Measurements from ENCODE around the gene TBCCD1. TPM values are rescaled to one million over a fixed set of nuclear protein-coding genes. Genes with fewer than 3 reads are reported as not detected.

TBCCD1 gene
- total RNA-seq, 3 donors from 2014 or later = 11.0 to 13.4 (median 12.6) TPM

GRCh38 chr3:186593862-186594261 lies 26.7 kb upstream of the TBCCD1 start:
- intact Hi-C loops (cut with DNase I, micrococcal nuclease) = no loop called here
- no peaks in the 10 kb centered on the region for H3K4me1 ChIP-seq (ENCODE audit: low read depth)
- no peak overlapping the region for H3K4me3 ChIP-seq
- DNase-seq (no peak), ATAC-seq (peak; percentile 12)
- H3K36me3 ChIP-seq (ENCODE audit: low read depth) = no peaks in the 10 kb centered on the region
- no peaks in the 10 kb centered on the region for H3K9me3 ChIP-seq
- no peak for TF ChIP-seq CTCF (IDR thresholded peaks at IDR 0.05)

GRCh38 chr3:186592682-186593081 lies 25.5 kb upstream of the TBCCD1 start:
- intact Hi-C loops (cut with DNase I, micrococcal nuclease) = no loop called here
- no peak for ATAC-seq

GRCh38 chr3:186590580-186591295 lies 23.6 kb upstream of the TBCCD1 start:
- H3K9me3 ChIP-seq = no peaks in the 10 kb centered on the region
- DNase-seq (no peak), ATAC-seq (no peak)
- no peak for TF ChIP-seq CTCF (IDR thresholded peaks at IDR 0.05)
- no peaks in the 10 kb centered on the region for H3K4me1 ChIP-seq (ENCODE audit: low read depth)
- intact Hi-C loops (cut with DNase I, micrococcal nuclease) = no loop called here
- no peak overlapping the region for H3K4me3 ChIP-seq
- no peaks in the 10 kb centered on the region for H3K36me3 ChIP-seq (ENCODE audit: low read depth)

More at GRCh38 chr3:186592682-186593081, 25.5 kb upstream of the TBCCD1 start:
- Histone ChIP-seq H3K36me3 (ENCODE audit: low read depth) (no peaks in the 10 kb centered on the region), H3K4me3 (no peak overlapping the region), H3K4me1 (ENCODE audit: low read depth) (no peaks in the 10 kb centered on the region), H3K9me3 (no peaks in the 10 kb centered on the region)
- no peak for DNase-seq
- TF ChIP-seq CTCF (IDR thresholded peaks at IDR 0.05) = no peak

- Histone ChIP-seq H3K9me3 (no peaks in the 10 kb centered on the region), H3K4me3 (no peak overlapping the region), H3K4me1 (ENCODE audit: low read depth) (no peaks in the 10 kb centered on the region), H3K36me3 (ENCODE audit: low read depth) (no peaks in the 10 kb centered on the region)
- intact Hi-C loops (cut with DNase I, micrococcal nuclease) = no loop called here
- no peak for TF ChIP-seq CTCF (IDR thresholded peaks at IDR 0.05)
- no peak for DNase-seq
- peak; percentile 65 for ATAC-seq
These were observed 22.9 kb upstream of the TBCCD1 start for GRCh38 chr3:186589856-186590579.

- peak; percentile 33 for ATAC-seq
- no peak for DNase-seq
- H3K4me1 ChIP-seq (ENCODE audit: low read depth) = no peaks in the 10 kb centered on the region
These were observed 22.0 kb upstream of the TBCCD1 start for GRCh38 chr3:186589121-186589520.

More at GRCh38 chr3:186589121-186589520, 22.0 kb upstream of the TBCCD1 start:
- Histone ChIP-seq H3K4me3 (no peak overlapping the region), H3K9me3 (no peaks in the 10 kb centered on the region), H3K36me3 (ENCODE audit: low read depth) (no peaks in the 10 kb centered on the region)
- intact Hi-C loops (cut with DNase I, micrococcal nuclease) = no loop called here
- no peak for TF ChIP-seq CTCF (IDR thresholded peaks at IDR 0.05)

All from mucosa of descending colon (tissue), 3 donors.